H1 (cell line): ENCODE measurements around the gene NEK10. TPM values are rescaled to one million over a fixed set of nuclear protein-coding genes. Genes with fewer than 3 reads are reported as not detected.

ENCODE experiments used
- E2F6 ChIP-seq: IDR thresholded peaks from 2 replicates; pipeline ENCODE4 v1.6.1; 2012; ENCODE audit warnings: inconsistent platforms
- EGR1 ChIP-seq: IDR thresholded peaks from 2 replicates; pipeline ENCODE4 v1.6.1; 2011; ENCODE audit warnings: low read depth, low read length, borderline replicate concordance
- MAX ChIP-seq: IDR thresholded peaks from 2 replicates; pipeline ENCODE4 v1.6.1; 2012; ENCODE audit warnings: inconsistent platforms
- NRF1 ChIP-seq: IDR thresholded peaks from 2 replicates; pipeline ENCODE4 v1.6.1; 2011; ENCODE audit warnings: mild to moderate bottlenecking, low read depth, low read length, improper control_type of control experiment
- polyA plus RNA-seq, 7 experiments: library from polyadenylated mRNA; depleted of rRNA in 3 of 7; stranded (reverse) in 5 of 7; unstranded in 2 of 7; fragments of >200 nt in 5 of 7; fragments of 200-250 nt in 2 of 7; gene quantifications; 1 replicate in 5 of 7; 2 replicates in 1 of 7; 4 replicates in 1 of 7; pipeline versions ENCODE4 v1.2.1 to v1.2.3, GENCODE V29; 2011 to 2013; ENCODE audit warnings: missing spikeins in 2 of 7, mixed read lengths in 2 of 7
- total RNA-seq: library from RNA; stranded (reverse); fragmentation: NEBNext Ultra II Directional; extraction: Animal tissue kit (Norgen Biotek cat#: 25700); gene quantifications from 2 replicates; pipeline ENCODE4 v1.2.1, GENCODE V29; 2021

NEK10 gene
- total and polyA plus RNA-seq, 2 of the 8 experiments (the other 6 are each of a cell fraction or from before 2014, with no cell fraction given): 0.18 to 0.50 TPM

- no peak for TF ChIP-seq NRF1
- no peak for TF ChIP-seq EGR1
- no peak for TF ChIP-seq MAX
- TF ChIP-seq E2F6: no peak
Measured at GRCh38 chr3:27079427-27080257, 289.5 kb downstream of the NEK10 start (continued).
